Activated T-cell treated with anti-CD3 and anti-CD28 coated beads for 1 hour (primary cell): Measurements from ENCODE around the gene MYO7A.

Experiments
- DNase-seq: peaks from one replicate; pipeline ENCODE4 v3.0.0-alpha.2; 2020; ENCODE audit warnings: low read depth

Gene MYO7A

GRCh38 chr11:77166021-77166420 is 38.0 kb downstream of the MYO7A start:
- DNase-seq = no peak

GRCh38 chr11:77167111-77167626 is 39.1 kb downstream of the MYO7A start:
- no peak for DNase-seq

- DNase-seq = no peak
Observed at GRCh38 chr11:77167791-77168190, 39.7 kb downstream of the MYO7A start.

- DNase-seq = no peak
Observed at GRCh38 chr11:77170107-77170506, 42.1 kb downstream of the MYO7A start.

GRCh38 chr11:77171254-77171653 is 43.2 kb downstream of the MYO7A start:
- DNase-seq = no peak

GRCh38 chr11:77171885-77172665 is 44.0 kb downstream of the MYO7A start:
- DNase-seq = no peak

GRCh38 chr11:77172666-77172982 is 44.6 kb downstream of the MYO7A start:
- DNase-seq = no peak

GRCh38 chr11:77173494-77173893 is 45.4 kb downstream of the MYO7A start:
- DNase-seq = no peak

GRCh38 chr11:77174559-77174958 is 46.5 kb downstream of the MYO7A start:
- DNase-seq = no peak

- no peak for DNase-seq
Observed at GRCh38 chr11:77175021-77175842, 47.2 kb downstream of the MYO7A start.

- no peak for DNase-seq
Observed at GRCh38 chr11:77175869-77176539, 48.0 kb downstream of the MYO7A start.

- no peak for DNase-seq
Observed at GRCh38 chr11:77176996-77177395, 49.0 kb downstream of the MYO7A start.

- no peak for DNase-seq
Observed at GRCh38 chr11:77178150-77178549, 50.1 kb downstream of the MYO7A start.

GRCh38 chr11:77179048-77179447 is 51.0 kb downstream of the MYO7A start:
- no peak for DNase-seq

- no peak for DNase-seq
Observed at GRCh38 chr11:77179681-77180080, 51.6 kb downstream of the MYO7A start.

- DNase-seq = no peak
Observed at GRCh38 chr11:77180346-77180745, 52.3 kb downstream of the MYO7A start.

GRCh38 chr11:77181226-77181625 is 53.2 kb downstream of the MYO7A start:
- DNase-seq = no peak

GRCh38 chr11:77181799-77182541 is 53.9 kb downstream of the MYO7A start:
- no peak for DNase-seq

- no peak for DNase-seq
Observed at GRCh38 chr11:77182542-77183430, 54.7 kb downstream of the MYO7A start.

- no peak for DNase-seq
Observed at GRCh38 chr11:77183431-77183984, 55.5 kb downstream of the MYO7A start.
